WTC11 (cell line): ENCODE measurements around the gene HNRNPLL. TPM values are rescaled to one million over a fixed set of nuclear protein-coding genes. Genes with fewer than 3 reads are reported as not detected.

Experiments
- ATAC-seq: fragments of 200-7000 bp; cut with Tn5 transposase; 2 replicates; pipeline ENCODE4 v1.10.0; 2021; ENCODE audit warnings: mild to moderate bottlenecking, moderate library complexity
- CTCF ChIA-PET: fragments of 300-600 bp; sonication (Branson Sonifier 250); formaldehyde crosslinking; loops from one replicate; lab custom pipeline; 2021; ENCODE audit warnings: antibody characterized with exemption; lab: Charles Lee
- POLR2A ChIA-PET: fragments of 350-600 bp; sonication (Branson Sonifier 250); formaldehyde crosslinking; loops from one replicate; lab custom pipeline; 2021; ENCODE audit warnings: antibody characterized with exemption; lab: Charles Lee
- DNase-seq: peaks from one replicate; pipeline ENCODE4 v3.0.0; 2021; ENCODE audit warnings: low spot score
- H3K27ac Mint-ChIP-seq: 2 replicates; pipeline ENCODE4 v1.8.0; 2021; ENCODE audit warnings: mixed read lengths
- H3K27me3 Mint-ChIP-seq: 2 replicates; pipeline ENCODE4 v1.8.0; 2021; ENCODE audit warnings: low read depth, mild to moderate bottlenecking, moderate library complexity, mixed read lengths
- H3K36me3 Mint-ChIP-seq: 2 replicates; pipeline ENCODE4 v1.8.0; 2021; ENCODE audit warnings: mixed read lengths
- H3K4me1 Mint-ChIP-seq: 2 replicates; pipeline ENCODE4 v1.8.0; 2022; ENCODE audit warnings: mixed read lengths
- H3K4me3 Mint-ChIP-seq: 2 replicates; pipeline ENCODE4 v1.8.0; 2021; ENCODE audit warnings: mild to moderate bottlenecking, moderate library complexity, mixed read lengths
- H3K9me3 Mint-ChIP-seq: 2 replicates; pipeline ENCODE4 v1.8.0; 2021; ENCODE audit warnings: mixed read lengths
- CREM ChIP-seq: sonication (generic); formaldehyde crosslinking; IDR thresholded peaks from 2 replicates; pipeline ENCODE4 v1.8.1; 2022; ENCODE audit warnings: mild to moderate bottlenecking, missing genetic modification reagents, moderate library complexity
- ESRRA ChIP-seq: sonication (generic); formaldehyde crosslinking; IDR thresholded peaks from 2 replicates; pipeline ENCODE4 v1.8.1; 2022; ENCODE audit warnings: mild to moderate bottlenecking, missing genetic modification reagents, borderline replicate concordance
- FOXJ3 ChIP-seq: sonication (generic); formaldehyde crosslinking; IDR thresholded peaks from 2 replicates; pipeline ENCODE4 v1.9.0; 2021; ENCODE audit warnings: missing genetic modification reagents, mild to moderate bottlenecking, borderline replicate concordance
- FOXK1 ChIP-seq: sonication (generic); formaldehyde crosslinking; IDR thresholded peaks from 2 replicates; pipeline ENCODE4 v1.8.0; 2022; ENCODE audit warnings: mild to moderate bottlenecking, moderate library complexity, missing genetic modification reagents
- FOXP1 ChIP-seq: sonication (generic); formaldehyde crosslinking; IDR thresholded peaks from 2 replicates; pipeline ENCODE4 v1.8.0; 2022; ENCODE audit warnings: missing genetic modification reagents, mild to moderate bottlenecking, moderate library complexity, borderline replicate concordance
- GTF2I ChIP-seq: fragments of 250-450 bp; sonication (Bioruptor Pico); conservative IDR thresholded peaks from 2 replicates; pipeline ENCODE4 v1.4.0; 2021; ENCODE audit warnings: mild to moderate bottlenecking
- NFYB ChIP-seq: sonication (generic); formaldehyde crosslinking; conservative IDR thresholded peaks from 2 replicates; pipeline ENCODE4 v1.8.0; 2022; ENCODE audit warnings: low read depth, missing genetic modification reagents
- NR2C2 ChIP-seq: sonication (generic); formaldehyde crosslinking; IDR thresholded peaks from 2 replicates; pipeline ENCODE4 v1.8.0; 2022; ENCODE audit warnings: mild to moderate bottlenecking, missing genetic modification reagents
- NR3C1 ChIP-seq: sonication (generic); formaldehyde crosslinking; conservative IDR thresholded peaks from 2 replicates; pipeline ENCODE4 v1.8.1; 2023; ENCODE audit warnings: low read depth, mild to moderate bottlenecking, missing genetic modification reagents
- TCF7 ChIP-seq: sonication (generic); formaldehyde crosslinking; IDR thresholded peaks from 2 replicates; pipeline ENCODE4 v1.8.0; 2022; ENCODE audit warnings: mild to moderate bottlenecking, low read depth, missing genetic modification reagents, moderate library complexity
- TEAD1 ChIP-seq: sonication (generic); formaldehyde crosslinking; IDR thresholded peaks from 2 replicates; pipeline ENCODE4 v1.8.0; 2022; ENCODE audit warnings: mild to moderate bottlenecking, missing genetic modification reagents
- ZBTB21 ChIP-seq: sonication (generic); formaldehyde crosslinking; IDR thresholded peaks from 2 replicates; pipeline ENCODE4 v1.8.1; 2023; ENCODE audit warnings: mild to moderate bottlenecking, missing genetic modification reagents, borderline replicate concordance
- ZNF138 ChIP-seq: sonication (generic); formaldehyde crosslinking; conservative IDR thresholded peaks from 2 replicates; pipeline ENCODE4 v1.8.1; 2022; ENCODE audit warnings: mild to moderate bottlenecking, moderate library complexity, missing genetic modification reagents
- ZNF219 ChIP-seq: sonication (generic); formaldehyde crosslinking; IDR thresholded peaks from 2 replicates; pipeline ENCODE4 v1.8.0; 2023; ENCODE audit warnings: missing genetic modification reagents, mild to moderate bottlenecking, borderline replicate concordance
- ZNF396 ChIP-seq: fragments of 250-450 bp; sonication (Bioruptor Pico); IDR thresholded peaks from 2 replicates; pipeline ENCODE4 v1.8.0; 2021; ENCODE audit warnings: mild to moderate bottlenecking, moderate library complexity, borderline replicate concordance
- ZNF416 ChIP-seq: fragments of 250-450 bp; sonication (Bioruptor Pico); IDR thresholded peaks from 2 replicates; pipeline ENCODE4 v1.9.0; 2021; ENCODE audit warnings: mild to moderate bottlenecking, inconsistent platforms
- ZNF423 ChIP-seq: fragments of 250-450 bp; sonication (Bioruptor Pico); IDR thresholded peaks from 2 replicates; pipeline ENCODE4 v2.1.2; 2022; ENCODE audit warnings: mild to moderate bottlenecking, moderate library complexity
- total RNA-seq: library from RNA; stranded (reverse); gene quantifications from 3 replicates; pipeline ENCODE4 v1.2.3, GENCODE V29; 2021
- TF ChIP-seq, protein P1 (sequence below): sonication (generic); formaldehyde crosslinking; IDR thresholded peaks from 2 replicates; pipeline ENCODE4 v1.8.0; 2023; ENCODE audit warnings: missing genetic modification reagents
- TF ChIP-seq, protein P2 (sequence below): sonication (generic); formaldehyde crosslinking; conservative IDR thresholded peaks from 2 replicates; pipeline ENCODE4 v1.8.1; 2023; ENCODE audit warnings: mild to moderate bottlenecking, low read depth, missing genetic modification reagents, moderate library complexity
- TF ChIP-seq, protein P3 (sequence below): fragments of 250-450 bp; sonication (Bioruptor Pico); IDR thresholded peaks from 2 replicates; pipeline ENCODE4 v1.9.0; 2021; ENCODE audit warnings: mild to moderate bottlenecking, borderline replicate concordance
- TF ChIP-seq, protein P4 (sequence below): sonication (generic); formaldehyde crosslinking; IDR thresholded peaks from 2 replicates; pipeline ENCODE4 v1.8.1; 2022; ENCODE audit warnings: mild to moderate bottlenecking, missing genetic modification reagents, moderate library complexity, borderline replicate concordance

The HNRNPLL gene
- total RNA-seq, 1 experiment from 2014 or later: 65.3 TPM

DNA sequence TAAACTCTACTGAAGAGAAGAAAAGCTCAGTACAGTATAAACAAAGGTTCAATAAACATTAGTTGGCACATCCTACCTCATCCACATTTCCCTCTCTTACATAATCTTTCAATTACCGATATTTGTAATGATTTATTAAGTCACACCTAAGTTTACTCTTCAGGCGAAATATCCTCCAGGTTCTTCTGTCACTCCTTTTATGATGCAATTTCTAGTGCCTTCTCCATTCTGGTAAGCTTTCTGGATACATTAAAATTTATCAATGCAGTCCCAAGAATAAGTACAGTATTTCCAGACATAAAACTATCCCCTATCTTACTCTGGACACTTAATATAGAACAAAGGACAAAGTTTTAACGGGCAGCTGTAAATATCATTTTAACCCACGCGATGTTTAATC is 5.6 kb downstream of the HNRNPLL start:
- Mint-ChIP-seq H3K27ac (peak overlapping the region; percentile 21), H3K27me3 (no peaks in the 10 kb centered on the region), H3K4me3 (no peak overlapping the region), H3K4me1 (peaks cover 62% of the 10 kb centered on the region), H3K36me3 (no peaks in the 10 kb centered on the region), H3K9me3 (no peaks in the 10 kb centered on the region)
- ATAC-seq (no peak), DNase-seq (no peak)
- TF ChIP-seq ZBTB21 (CRISPR knock-in tag) (no peak), NR3C1 (CRISPR knock-in tag) (no peak), ESRRA (CRISPR knock-in tag) (no peak), ZNF138 (CRISPR knock-in tag) (no peak), ZNF219 (no peak)
- ChIA-PET CTCF (interaction anchor here (2.5 kb wide), 1 partner anchor 15 kb away, joined by 14 read pairs; no protein-coding TSS in a partner anchor), POLR2A (interaction anchor here (0.6 kb wide), 1 partner anchor 186 kb away, joined by 4 read pairs; no protein-coding TSS in a partner anchor)

DNA sequence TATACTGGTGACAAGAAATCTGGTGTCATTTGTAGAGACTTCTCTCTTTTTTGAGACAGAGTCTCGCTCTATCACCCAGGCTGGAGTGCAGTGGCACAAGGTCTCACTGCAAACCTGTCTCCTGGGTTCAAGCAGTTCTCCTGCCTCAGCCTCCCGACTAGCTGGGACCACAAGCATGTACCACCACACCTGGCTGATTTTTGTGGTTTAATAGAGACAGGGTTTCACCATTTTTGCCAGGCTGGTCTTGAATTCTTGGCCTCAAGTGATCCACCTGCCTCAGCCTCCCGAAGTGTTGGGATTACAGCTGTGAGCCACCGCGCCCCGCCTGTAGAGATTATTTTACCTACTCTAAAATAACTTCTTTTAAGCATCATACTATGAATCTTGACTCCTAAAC is 6.5 kb downstream of the HNRNPLL start:
- DNase-seq: no peak
- no peak overlapping the region for H3K4me3 Mint-ChIP-seq
- H3K9me3 Mint-ChIP-seq: no peaks in the 10 kb centered on the region
- H3K4me1 Mint-ChIP-seq: peaks cover 62% of the 10 kb centered on the region
- peaks cover 3% of the 10 kb centered on the region; the same call in 1 of the 2 replicates for H3K36me3 Mint-ChIP-seq
- peak overlapping the region; percentile 92 for H3K27ac Mint-ChIP-seq
- CTCF ChIA-PET: interaction anchor here (1.4 kb wide), 1 partner anchor 15 kb away, joined by 5 read pairs; no protein-coding TSS in a partner anchor
- POLR2A ChIA-PET: interaction anchor here (0.6 kb wide), 1 partner anchor 1200 kb away, joined by 3 read pairs; no protein-coding TSS in a partner anchor
- TF ChIP-seq ZNF396 (no peak), FOXP1 (CRISPR knock-in tag) (no peak)
- TF ChIP-seq, protein P1, sequence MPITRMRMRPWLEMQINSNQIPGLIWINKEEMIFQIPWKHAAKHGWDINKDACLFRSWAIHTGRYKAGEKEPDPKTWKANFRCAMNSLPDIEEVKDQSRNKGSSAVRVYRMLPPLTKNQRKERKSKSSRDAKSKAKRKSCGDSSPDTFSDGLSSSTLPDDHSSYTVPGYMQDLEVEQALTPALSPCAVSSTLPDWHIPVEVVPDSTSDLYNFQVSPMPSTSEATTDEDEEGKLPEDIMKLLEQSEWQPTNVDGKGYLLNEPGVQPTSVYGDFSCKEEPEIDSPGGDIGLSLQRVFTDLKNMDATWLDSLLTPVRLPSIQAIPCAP (CRISPR knock-in tag): no peak
- no peak for ATAC-seq
- H3K27me3 Mint-ChIP-seq: no peaks in the 10 kb centered on the region

DNA sequence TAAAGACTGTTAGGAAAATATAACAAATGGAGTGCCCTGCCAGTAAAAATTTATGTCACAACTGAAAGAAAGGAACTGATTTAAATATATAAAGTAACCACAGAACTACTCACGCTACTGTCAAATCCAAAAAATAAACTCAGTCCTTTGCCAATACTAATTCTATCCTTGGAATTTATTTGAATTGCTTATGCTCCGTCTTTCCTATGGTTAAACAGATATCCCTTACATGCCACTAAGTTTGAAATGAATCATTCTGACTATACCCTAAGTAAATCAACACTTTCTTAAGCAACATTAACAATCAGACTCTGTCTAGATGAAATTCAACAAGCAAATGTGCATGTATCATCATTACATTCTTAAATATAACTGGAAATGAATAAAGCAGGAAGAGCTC is 9.8 kb downstream of the HNRNPLL start:
- CTCF ChIA-PET: interaction anchor here (1.6 kb wide), 1 partner anchor 11 kb away, joined by 4 read pairs; no protein-coding TSS in a partner anchor

DNA sequence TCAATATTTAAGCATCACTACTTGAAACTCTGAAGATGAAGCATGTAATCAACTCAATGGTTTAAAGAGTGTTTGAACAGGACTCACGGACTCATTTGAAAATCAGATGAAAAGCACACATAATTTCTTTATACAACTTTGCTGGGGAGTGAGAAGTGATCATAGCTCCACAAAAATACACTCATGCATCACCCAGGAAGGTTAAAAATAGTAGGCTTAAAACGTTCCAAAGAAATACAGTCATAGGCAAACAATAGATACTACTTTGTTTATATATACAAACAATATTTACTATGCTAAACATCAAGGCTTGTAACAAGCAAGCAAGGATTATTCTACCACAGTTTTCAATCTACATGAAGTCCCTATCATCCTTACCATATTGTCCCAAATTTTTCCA is 11.6 kb downstream of the HNRNPLL start:
- CTCF ChIA-PET: interaction anchor here (0.8 to 1.3 kb wide), 2 partner anchors 9 to 117 kb away, joined by 3 to 14 read pairs; no protein-coding TSS in a partner anchor
- Mint-ChIP-seq H3K9me3 (no peaks in the 10 kb centered on the region), H3K27ac (no peak overlapping the region; the same call in 1 of the 2 replicates), H3K4me1 (peaks cover 55% of the 10 kb centered on the region), H3K27me3 (no peaks in the 10 kb centered on the region), H3K4me3 (no peak overlapping the region), H3K36me3 (peaks cover 23% of the 10 kb centered on the region)
- ATAC-seq (no peak), DNase-seq (no peak)
- POLR2A ChIA-PET: no interaction called here
- TF ChIP-seq NFYB (CRISPR knock-in tag): no peak
- no peak for TF ChIP-seq FOXK1 (CRISPR knock-in tag)
- no peak for TF ChIP-seq ZNF416 (CRISPR knock-in tag)
- TF ChIP-seq, protein P2, sequence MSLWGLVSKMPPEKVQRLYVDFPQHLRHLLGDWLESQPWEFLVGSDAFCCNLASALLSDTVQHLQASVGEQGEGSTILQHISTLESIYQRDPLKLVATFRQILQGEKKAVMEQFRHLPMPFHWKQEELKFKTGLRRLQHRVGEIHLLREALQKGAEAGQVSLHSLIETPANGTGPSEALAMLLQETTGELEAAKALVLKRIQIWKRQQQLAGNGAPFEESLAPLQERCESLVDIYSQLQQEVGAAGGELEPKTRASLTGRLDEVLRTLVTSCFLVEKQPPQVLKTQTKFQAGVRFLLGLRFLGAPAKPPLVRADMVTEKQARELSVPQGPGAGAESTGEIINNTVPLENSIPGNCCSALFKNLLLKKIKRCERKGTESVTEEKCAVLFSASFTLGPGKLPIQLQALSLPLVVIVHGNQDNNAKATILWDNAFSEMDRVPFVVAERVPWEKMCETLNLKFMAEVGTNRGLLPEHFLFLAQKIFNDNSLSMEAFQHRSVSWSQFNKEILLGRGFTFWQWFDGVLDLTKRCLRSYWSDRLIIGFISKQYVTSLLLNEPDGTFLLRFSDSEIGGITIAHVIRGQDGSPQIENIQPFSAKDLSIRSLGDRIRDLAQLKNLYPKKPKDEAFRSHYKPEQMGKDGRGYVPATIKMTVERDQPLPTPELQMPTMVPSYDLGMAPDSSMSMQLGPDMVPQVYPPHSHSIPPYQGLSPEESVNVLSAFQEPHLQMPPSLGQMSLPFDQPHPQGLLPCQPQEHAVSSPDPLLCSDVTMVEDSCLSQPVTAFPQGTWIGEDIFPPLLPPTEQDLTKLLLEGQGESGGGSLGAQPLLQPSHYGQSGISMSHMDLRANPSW (CRISPR knock-in tag): no peak
- no peak for TF ChIP-seq FOXJ3 (CRISPR knock-in tag)
- TF ChIP-seq TCF7 (CRISPR knock-in tag): no peak
- TF ChIP-seq, protein P1 (CRISPR knock-in tag): no peak
- TF ChIP-seq, protein P3, sequence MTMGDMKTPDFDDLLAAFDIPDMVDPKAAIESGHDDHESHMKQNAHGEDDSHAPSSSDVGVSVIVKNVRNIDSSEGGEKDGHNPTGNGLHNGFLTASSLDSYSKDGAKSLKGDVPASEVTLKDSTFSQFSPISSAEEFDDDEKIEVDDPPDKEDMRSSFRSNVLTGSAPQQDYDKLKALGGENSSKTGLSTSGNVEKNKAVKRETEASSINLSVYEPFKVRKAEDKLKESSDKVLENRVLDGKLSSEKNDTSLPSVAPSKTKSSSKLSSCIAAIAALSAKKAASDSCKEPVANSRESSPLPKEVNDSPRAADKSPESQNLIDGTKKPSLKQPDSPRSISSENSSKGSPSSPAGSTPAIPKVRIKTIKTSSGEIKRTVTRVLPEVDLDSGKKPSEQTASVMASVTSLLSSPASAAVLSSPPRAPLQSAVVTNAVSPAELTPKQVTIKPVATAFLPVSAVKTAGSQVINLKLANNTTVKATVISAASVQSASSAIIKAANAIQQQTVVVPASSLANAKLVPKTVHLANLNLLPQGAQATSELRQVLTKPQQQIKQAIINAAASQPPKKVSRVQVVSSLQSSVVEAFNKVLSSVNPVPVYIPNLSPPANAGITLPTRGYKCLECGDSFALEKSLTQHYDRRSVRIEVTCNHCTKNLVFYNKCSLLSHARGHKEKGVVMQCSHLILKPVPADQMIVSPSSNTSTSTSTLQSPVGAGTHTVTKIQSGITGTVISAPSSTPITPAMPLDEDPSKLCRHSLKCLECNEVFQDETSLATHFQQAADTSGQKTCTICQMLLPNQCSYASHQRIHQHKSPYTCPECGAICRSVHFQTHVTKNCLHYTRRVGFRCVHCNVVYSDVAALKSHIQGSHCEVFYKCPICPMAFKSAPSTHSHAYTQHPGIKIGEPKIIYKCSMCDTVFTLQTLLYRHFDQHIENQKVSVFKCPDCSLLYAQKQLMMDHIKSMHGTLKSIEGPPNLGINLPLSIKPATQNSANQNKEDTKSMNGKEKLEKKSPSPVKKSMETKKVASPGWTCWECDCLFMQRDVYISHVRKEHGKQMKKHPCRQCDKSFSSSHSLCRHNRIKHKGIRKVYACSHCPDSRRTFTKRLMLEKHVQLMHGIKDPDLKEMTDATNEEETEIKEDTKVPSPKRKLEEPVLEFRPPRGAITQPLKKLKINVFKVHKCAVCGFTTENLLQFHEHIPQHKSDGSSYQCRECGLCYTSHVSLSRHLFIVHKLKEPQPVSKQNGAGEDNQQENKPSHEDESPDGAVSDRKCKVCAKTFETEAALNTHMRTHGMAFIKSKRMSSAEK (CRISPR knock-in tag): no peak
- no peak for TF ChIP-seq ZNF423

More for the DNA sequence above, 9.8 kb downstream of the HNRNPLL start:
- no peak for DNase-seq
- Mint-ChIP-seq H3K36me3 (peaks cover 15% of the 10 kb centered on the region), H3K4me3 (no peak overlapping the region), H3K4me1 (peaks cover 55% of the 10 kb centered on the region), H3K27me3 (no peaks in the 10 kb centered on the region), H3K9me3 (no peaks in the 10 kb centered on the region), H3K27ac (peak overlapping the region; percentile 82)
- no peak for TF ChIP-seq GTF2I (CRISPR knock-in tag)
- TF ChIP-seq, protein P4, sequence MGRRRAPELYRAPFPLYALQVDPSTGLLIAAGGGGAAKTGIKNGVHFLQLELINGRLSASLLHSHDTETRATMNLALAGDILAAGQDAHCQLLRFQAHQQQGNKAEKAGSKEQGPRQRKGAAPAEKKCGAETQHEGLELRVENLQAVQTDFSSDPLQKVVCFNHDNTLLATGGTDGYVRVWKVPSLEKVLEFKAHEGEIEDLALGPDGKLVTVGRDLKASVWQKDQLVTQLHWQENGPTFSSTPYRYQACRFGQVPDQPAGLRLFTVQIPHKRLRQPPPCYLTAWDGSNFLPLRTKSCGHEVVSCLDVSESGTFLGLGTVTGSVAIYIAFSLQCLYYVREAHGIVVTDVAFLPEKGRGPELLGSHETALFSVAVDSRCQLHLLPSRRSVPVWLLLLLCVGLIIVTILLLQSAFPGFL: no peak
- TF ChIP-seq NR2C2 (CRISPR knock-in tag): no peak
- TF ChIP-seq TEAD1 (CRISPR knock-in tag): no peak
- no peak for TF ChIP-seq CREM (CRISPR knock-in tag)
- TF ChIP-seq ZNF138 (CRISPR knock-in tag): no peak
- ATAC-seq: no peak
- POLR2A ChIA-PET: no interaction called here
